ENCODE data around the gene CHRNA7. TPM values are rescaled to one million over a fixed set of nuclear protein-coding genes. Genes with fewer than 3 reads are reported as not detected.

The CHRNA7 gene
- total and polyA plus RNA-seq, 12 donors: 0.44 to 2.7 (median 1.1) TPM; not detected in 1

DNA sequence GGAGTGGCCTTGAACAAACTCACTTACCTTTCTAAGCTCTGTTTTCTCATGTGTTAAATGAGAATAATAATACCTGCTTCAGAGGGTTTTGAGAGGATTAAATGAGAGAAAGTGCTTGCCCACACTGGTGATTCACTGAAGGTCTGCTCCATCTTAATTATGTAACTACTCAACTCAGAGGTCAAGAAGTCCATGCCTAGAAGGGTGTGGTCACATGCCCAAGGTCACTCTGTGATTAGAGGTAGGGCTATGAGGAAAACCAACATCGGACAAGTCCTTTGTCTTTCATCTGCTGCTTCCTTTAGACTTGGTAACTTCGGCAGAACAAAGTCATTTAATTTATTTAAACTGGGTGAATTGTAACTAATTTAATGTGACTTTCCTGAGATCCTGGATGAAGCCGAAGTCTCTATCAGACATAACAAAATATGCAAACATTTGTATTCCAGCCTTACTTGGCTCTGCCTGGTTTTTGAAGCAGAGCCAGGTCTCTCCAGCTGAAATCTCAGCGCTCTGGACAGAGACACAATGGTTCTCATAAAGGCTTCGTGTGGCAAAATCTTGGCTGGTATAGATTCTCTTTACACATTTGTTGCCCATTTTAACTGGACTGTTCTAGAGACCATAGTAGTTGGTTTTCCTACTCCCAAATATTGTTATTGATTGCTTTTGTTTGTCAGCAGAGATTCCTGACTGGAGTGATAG lies 3.0 kb downstream of the CHRNA7 start:
- 57 to 64% methylated on average over 5 of the region's 5 CpGs for WGBS, 2 donors
- Histone ChIP-seq H3K27me3 (peaks cover 0 to 66% (median 51%) of the 10 kb centered on the region in 7 donors), H3K27ac (no peak overlapping the region), H3K36me3 (no peaks in the 10 kb centered on the region), H3K4me1 (peaks cover 0 to 17% (median 9%) of the 10 kb centered on the region in 9 donors), H3K9me3 (no peaks in the 10 kb centered on the region), H3K4me3 (no peak overlapping the region)
- intact Hi-C loops (cut with DNase I): no loop called here
- ATAC-seq (no peak), DNase-seq (no peak)
- TF ChIP-seq CTCF (IDR thresholded peaks at IDR 0.05): no peak

- no peak for DNase-seq
- intact Hi-C loops (cut with DNase I): no loop called here
- H3K27me3 ChIP-seq: peaks cover 0 to 59% (median 43%) of the 10 kb centered on the region in 7 donors
Observed at GRCh38 chr15:32034106-32034505, 3.8 kb downstream of the CHRNA7 start.

DNA sequence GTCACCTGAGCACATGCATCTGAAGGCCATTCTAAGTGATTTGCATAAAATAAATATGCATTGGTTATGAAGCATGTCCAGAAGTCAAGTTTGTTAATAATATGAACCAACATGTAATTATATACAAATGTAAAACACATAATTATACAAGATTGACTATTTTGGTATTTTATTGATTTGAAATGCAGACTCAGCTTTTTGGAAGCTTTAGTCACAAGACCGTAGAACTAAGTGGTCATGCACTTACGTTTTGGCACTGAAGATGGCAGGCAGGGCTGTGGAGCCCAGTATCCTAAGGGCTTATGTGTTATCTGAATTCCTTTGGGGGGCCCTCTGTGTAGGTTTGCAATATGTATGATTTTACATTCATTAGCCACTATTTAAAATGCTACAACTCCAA lies 5.0 kb downstream of the CHRNA7 start:
- Histone ChIP-seq H3K4me1 (peaks cover 0 to 8% (median 5%) of the 10 kb centered on the region in 9 donors), H3K9me3 (no peaks in the 10 kb centered on the region), H3K27ac (no peak overlapping the region), H3K27me3 (peaks cover 0 to 49% (median 34%) of the 10 kb centered on the region in 7 donors), H3K4me3 (no peak overlapping the region), H3K36me3 (no peaks in the 10 kb centered on the region)
- intact Hi-C loops (cut with DNase I): no loop called here
- TF ChIP-seq CTCF (IDR thresholded peaks at IDR 0.05): no peak
- no peak for DNase-seq
- WGBS, 2 donors: 52 to 55% methylated on average over 2 of the region's 2 CpGs
- ATAC-seq: no peak

More at GRCh38 chr15:32034106-32034505, 3.8 kb downstream of the CHRNA7 start:
- no peak overlapping the region for H3K4me3 ChIP-seq
- no peak for ATAC-seq
- TF ChIP-seq CTCF (IDR thresholded peaks at IDR 0.05): no peak
- peaks cover 0 to 17% (median 9%) of the 10 kb centered on the region in 9 donors for H3K4me1 ChIP-seq
- no peaks in the 10 kb centered on the region for H3K9me3 ChIP-seq
- H3K27ac ChIP-seq: no peak overlapping the region
- H3K36me3 ChIP-seq: no peaks in the 10 kb centered on the region

GRCh38 chr15:32036971-32037370 lies 6.7 kb downstream of the CHRNA7 start:
- no peak overlapping the region for H3K27ac ChIP-seq
- H3K27me3 ChIP-seq: peaks cover 0 to 32% (median 18%) of the 10 kb centered on the region in 7 donors
- H3K9me3 ChIP-seq: no peaks in the 10 kb centered on the region
- ATAC-seq (no peak), DNase-seq (no peak)
- TF ChIP-seq CTCF (IDR thresholded peaks at IDR 0.05): no peak
- intact Hi-C loops (cut with DNase I): no loop called here
- no peak overlapping the region for H3K4me3 ChIP-seq
- no peaks in the 10 kb centered on the region for H3K4me1 ChIP-seq
- no peaks in the 10 kb centered on the region for H3K36me3 ChIP-seq
- 75 to 83% methylated on average over 2 of the region's 2 CpGs for WGBS, 2 donors
